Measurements from ENCODE around the gene ATPAF1.

ATPAF1 gene

GRCh38 chr1:46582972-46583371, 85.2 kb downstream of the ATPAF1 start:
- DNase-seq: no peak

All from MV-4-11 (cell line).